Measurements from ENCODE around the gene KRT74. TPM values are rescaled to one million over a fixed set of nuclear protein-coding genes. Genes with fewer than 3 reads are reported as not detected.

KRT74 gene
- total and polyA plus RNA-seq, 9 donors, result 0.09 TPM; not detected in 8

- H3K4me1 ChIP-seq (ENCODE audit: control insufficient read depth, insufficient read depth, low read length), result peaks cover 54% of the 10 kb centered on the region
- WGBS (ENCODE audit: insufficient coverage), result 64% methylated on average over 2 of the region's 6 CpGs
- no peak overlapping the region for H3K4me3 ChIP-seq (ENCODE audit: low read length)
- no peak for DNase-seq
- no peaks in the 10 kb centered on the region for H3K36me3 ChIP-seq (ENCODE audit: control insufficient read depth, insufficient read depth, low read length)
- no peak overlapping the region for H3K27ac ChIP-seq (ENCODE audit: low read length)
- H3K9me3 ChIP-seq (replicated peaks; ENCODE audit: control insufficient read depth, low read depth, low read length), result no peaks in the 10 kb centered on the region
- no peaks in the 10 kb centered on the region for H3K27me3 ChIP-seq (ENCODE audit: control insufficient read depth, insufficient read depth, low read length)
Observed at GRCh38 chr12:52524241-52524897, 49.3 kb downstream of the KRT74 start.

- H3K36me3 ChIP-seq (ENCODE audit: control insufficient read depth, insufficient read depth, low read length), result no peaks in the 10 kb centered on the region
- no peak overlapping the region for H3K27ac ChIP-seq (ENCODE audit: low read length)
- no peak overlapping the region for H3K4me3 ChIP-seq (ENCODE audit: low read length)
- H3K9me3 ChIP-seq (replicated peaks; ENCODE audit: control insufficient read depth, low read depth, low read length), result no peaks in the 10 kb centered on the region
- H3K27me3 ChIP-seq (ENCODE audit: control insufficient read depth, insufficient read depth, low read length), result no peaks in the 10 kb centered on the region
- peaks cover 58% of the 10 kb centered on the region for H3K4me1 ChIP-seq (ENCODE audit: control insufficient read depth, insufficient read depth, low read length)
- 40% methylated on average over 2 of the region's 4 CpGs for WGBS (ENCODE audit: insufficient coverage)
- DNase-seq, result no peak
Observed at GRCh38 chr12:52523824-52524223, 49.8 kb downstream of the KRT74 start.

DNA sequence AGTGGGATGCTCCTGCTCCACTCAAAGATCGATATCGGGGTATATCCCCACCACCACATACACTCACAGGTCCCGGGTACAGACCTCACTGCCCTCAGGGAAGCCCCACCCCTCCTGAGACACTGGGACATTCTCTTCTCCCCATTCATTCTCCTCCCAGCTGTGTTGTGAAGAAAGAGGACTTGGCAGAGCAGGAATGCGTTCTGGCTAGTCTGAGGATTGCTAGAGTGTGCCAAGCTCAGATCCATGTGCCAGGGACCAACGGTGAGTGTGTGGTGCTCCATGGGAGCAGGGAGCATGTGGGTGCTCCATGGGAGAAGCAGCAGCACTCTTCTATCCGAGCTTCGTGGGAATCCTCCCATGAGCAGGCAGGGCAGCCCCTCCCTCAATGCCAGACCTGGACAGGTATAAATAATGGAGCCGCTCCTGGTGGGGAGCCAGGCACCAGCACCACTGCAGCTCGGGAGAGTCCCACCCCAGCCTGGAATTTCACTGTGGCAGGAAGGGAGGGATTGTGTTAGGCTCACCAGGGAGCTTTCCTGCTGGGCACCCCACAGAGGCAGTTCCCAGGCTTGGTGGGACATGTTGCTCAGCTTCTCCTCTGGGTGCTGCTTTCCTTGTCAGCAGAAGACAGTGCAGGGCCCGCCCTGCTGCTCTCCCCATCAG is 51.2 kb downstream of the KRT74 start:
- no peaks in the 10 kb centered on the region for H3K27me3 ChIP-seq (ENCODE audit: control insufficient read depth, insufficient read depth, low read length)
- H3K27ac ChIP-seq (ENCODE audit: low read length), result no peak overlapping the region
- no peaks in the 10 kb centered on the region for H3K9me3 ChIP-seq (replicated peaks; ENCODE audit: control insufficient read depth, low read depth, low read length)
- WGBS (ENCODE audit: insufficient coverage), result 69% methylated on average over 5 of the region's 10 CpGs
- H3K4me1 ChIP-seq (ENCODE audit: control insufficient read depth, insufficient read depth, low read length), result peaks cover 54% of the 10 kb centered on the region
- no peak for DNase-seq
- no peak overlapping the region for H3K4me3 ChIP-seq (ENCODE audit: low read length)
- no peaks in the 10 kb centered on the region for H3K36me3 ChIP-seq (ENCODE audit: control insufficient read depth, insufficient read depth, low read length)

DNA sequence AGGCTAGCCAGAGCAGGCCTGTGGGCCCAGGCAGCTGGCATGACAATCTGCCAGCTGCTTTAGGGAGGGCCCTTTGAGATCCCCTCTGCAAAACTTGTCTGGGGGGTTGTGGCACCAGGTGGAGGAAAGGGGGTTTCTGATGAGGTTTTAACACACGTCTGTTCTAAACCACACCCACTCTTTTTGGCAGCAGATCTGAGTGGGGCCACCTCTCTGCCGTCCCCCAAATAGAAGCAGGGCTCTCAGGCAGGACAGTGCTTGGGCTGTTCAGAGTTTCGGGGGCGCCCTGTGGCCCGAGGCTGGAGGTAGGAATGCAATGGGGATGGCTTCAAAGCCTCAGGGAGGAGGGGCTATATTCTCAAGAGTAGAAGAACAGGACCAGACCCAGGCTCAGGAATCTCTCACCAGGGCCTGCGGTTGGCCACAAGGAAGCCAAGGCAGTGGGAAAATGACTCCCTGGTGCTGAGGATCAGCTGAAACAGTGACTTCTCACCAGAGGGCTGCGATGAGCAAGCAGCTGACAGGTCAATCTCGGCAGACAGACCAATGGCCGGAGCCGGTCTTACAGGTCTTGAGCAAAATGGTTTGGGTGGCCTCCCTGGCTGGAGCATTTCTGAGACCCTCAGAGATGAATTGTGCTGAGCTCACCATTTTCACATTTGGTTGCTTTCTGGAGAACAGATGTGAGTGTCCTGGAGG is 51.9 kb downstream of the KRT74 start:
- peaks cover 54% of the 10 kb centered on the region for H3K4me1 ChIP-seq (ENCODE audit: control insufficient read depth, insufficient read depth, low read length)
- no peaks in the 10 kb centered on the region for H3K27me3 ChIP-seq (ENCODE audit: control insufficient read depth, insufficient read depth, low read length)
- no peak overlapping the region for H3K27ac ChIP-seq (ENCODE audit: low read length)
- 57% methylated on average over 8 of the region's 10 CpGs for WGBS (ENCODE audit: insufficient coverage)
- H3K9me3 ChIP-seq (replicated peaks; ENCODE audit: control insufficient read depth, low read depth, low read length), result no peaks in the 10 kb centered on the region
- H3K36me3 ChIP-seq (ENCODE audit: control insufficient read depth, insufficient read depth, low read length), result no peaks in the 10 kb centered on the region
- no peak for DNase-seq
- H3K4me3 ChIP-seq (ENCODE audit: low read length), result no peak overlapping the region

DNA sequence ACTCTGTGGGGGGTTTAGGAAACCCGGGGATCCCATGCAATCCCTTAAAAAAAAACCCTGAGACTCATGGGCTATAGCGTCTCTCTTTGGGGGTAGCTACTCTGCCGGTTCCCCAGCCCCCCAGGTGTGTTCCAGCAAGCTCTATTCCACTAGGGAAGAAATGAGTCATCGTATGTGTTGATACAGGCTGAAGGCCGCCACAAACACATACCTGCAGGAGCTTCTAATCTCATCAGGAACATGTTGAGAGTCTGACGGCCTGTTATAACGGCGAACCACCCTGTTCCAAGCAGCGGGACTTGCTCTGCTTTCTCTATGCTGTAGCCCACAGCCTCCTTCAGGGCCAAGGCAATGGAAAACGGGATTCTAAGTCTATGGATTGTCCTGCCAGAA is 52.5 kb downstream of the KRT74 start:
- Histone ChIP-seq H3K27me3 (ENCODE audit: control insufficient read depth, insufficient read depth, low read length) (no peaks in the 10 kb centered on the region), H3K9me3 (replicated peaks; ENCODE audit: control insufficient read depth, low read depth, low read length) (no peaks in the 10 kb centered on the region), H3K36me3 (ENCODE audit: control insufficient read depth, insufficient read depth, low read length) (no peaks in the 10 kb centered on the region), H3K4me1 (ENCODE audit: control insufficient read depth, insufficient read depth, low read length) (peaks cover 54% of the 10 kb centered on the region), H3K4me3 (ENCODE audit: low read length) (no peak overlapping the region), H3K27ac (ENCODE audit: low read length) (no peak overlapping the region)
- WGBS (ENCODE audit: insufficient coverage), result 60% methylated on average over 6 of the region's 10 CpGs
- no peak for DNase-seq

DNA sequence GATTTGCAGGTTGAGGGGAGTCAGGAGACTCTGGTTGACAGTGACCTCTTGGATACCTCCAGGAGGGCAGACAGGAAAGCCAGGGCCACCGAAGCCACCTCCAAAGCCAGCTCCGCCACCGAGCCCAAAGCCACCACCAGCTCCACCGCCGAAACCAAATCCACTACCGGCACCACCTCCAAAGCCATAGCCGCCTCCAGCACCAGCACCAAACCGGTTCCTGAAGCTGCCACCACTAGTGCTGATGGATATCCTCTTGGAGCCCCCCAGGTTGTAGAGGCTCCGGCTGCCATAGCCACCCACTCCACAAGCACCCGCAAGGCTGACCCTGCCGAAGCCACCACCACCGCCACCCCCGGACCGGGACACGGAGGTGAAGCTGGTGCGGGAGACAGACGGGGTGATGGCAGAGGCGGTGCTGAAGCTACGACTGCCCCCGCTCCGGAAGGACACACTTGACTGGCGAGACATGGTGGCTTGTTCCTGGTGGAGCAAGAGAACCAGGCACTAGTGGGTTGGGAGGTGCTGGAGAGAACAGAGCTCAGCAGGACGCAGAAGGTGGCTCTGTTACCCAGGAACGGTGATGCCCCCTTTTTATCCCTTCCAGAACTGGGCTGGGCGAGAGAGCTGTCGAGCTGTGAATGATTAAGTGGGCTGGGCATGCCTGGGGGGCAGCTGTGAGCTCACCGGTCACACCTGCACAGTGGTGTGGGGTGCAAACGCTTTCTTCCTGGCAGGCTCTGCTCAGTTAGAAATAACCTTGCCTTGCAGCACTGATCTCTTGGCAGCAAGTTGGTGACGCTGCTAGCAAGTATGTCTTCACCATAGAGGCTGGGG is 53.6 kb downstream of the KRT74 start, which contains the start of gene KRT5:
TSS of gene KRT5 (minus strand) at position 569 of the 837 bp plus-strand sequence. CDS start at position 471, 98 bp downstream.
- 91% methylated on average over 24 of the region's 29 CpGs for WGBS (ENCODE audit: insufficient coverage)
- Histone ChIP-seq H3K9me3 (replicated peaks; ENCODE audit: control insufficient read depth, low read depth, low read length) (no peaks in the 10 kb centered on the region), H3K36me3 (ENCODE audit: control insufficient read depth, insufficient read depth, low read length) (no peaks in the 10 kb centered on the region), H3K27me3 (ENCODE audit: control insufficient read depth, insufficient read depth, low read length) (no peaks in the 10 kb centered on the region), H3K4me3 (ENCODE audit: low read length) (no peak within 1 kb of the TSS), H3K4me1 (ENCODE audit: control insufficient read depth, insufficient read depth, low read length) (peaks cover 51% of the 10 kb centered on the region), H3K27ac (ENCODE audit: low read length) (no peak within 1 kb of the TSS)
- DNase-seq, result no peak

DNA sequence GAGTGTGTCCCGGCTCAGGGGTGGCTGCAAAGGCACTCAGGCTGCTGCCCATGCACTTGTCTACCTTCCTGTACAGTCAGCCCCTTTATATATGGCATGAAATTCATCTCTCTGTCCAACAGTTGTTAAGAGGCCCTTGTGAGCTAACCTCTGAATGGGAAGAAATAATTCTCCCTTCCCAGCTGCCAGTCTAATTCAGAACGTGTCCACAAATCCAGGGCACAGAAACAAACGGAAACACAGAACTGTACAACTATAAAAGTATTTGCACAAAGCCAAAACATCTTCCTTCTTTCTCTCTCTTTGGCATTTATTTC is 54.3 kb downstream of the KRT74 start:
- Histone ChIP-seq H3K4me1 (ENCODE audit: control insufficient read depth, insufficient read depth, low read length) (peaks cover 44% of the 10 kb centered on the region), H3K36me3 (ENCODE audit: control insufficient read depth, insufficient read depth, low read length) (no peaks in the 10 kb centered on the region), H3K27ac (ENCODE audit: low read length) (no peak overlapping the region), H3K4me3 (ENCODE audit: low read length) (no peak overlapping the region), H3K27me3 (ENCODE audit: control insufficient read depth, insufficient read depth, low read length) (no peaks in the 10 kb centered on the region), H3K9me3 (replicated peaks; ENCODE audit: control insufficient read depth, low read depth, low read length) (no peaks in the 10 kb centered on the region)
- 50% methylated on average over 1 of the region's 3 CpGs for WGBS (ENCODE audit: insufficient coverage)
- no peak for DNase-seq

DNA sequence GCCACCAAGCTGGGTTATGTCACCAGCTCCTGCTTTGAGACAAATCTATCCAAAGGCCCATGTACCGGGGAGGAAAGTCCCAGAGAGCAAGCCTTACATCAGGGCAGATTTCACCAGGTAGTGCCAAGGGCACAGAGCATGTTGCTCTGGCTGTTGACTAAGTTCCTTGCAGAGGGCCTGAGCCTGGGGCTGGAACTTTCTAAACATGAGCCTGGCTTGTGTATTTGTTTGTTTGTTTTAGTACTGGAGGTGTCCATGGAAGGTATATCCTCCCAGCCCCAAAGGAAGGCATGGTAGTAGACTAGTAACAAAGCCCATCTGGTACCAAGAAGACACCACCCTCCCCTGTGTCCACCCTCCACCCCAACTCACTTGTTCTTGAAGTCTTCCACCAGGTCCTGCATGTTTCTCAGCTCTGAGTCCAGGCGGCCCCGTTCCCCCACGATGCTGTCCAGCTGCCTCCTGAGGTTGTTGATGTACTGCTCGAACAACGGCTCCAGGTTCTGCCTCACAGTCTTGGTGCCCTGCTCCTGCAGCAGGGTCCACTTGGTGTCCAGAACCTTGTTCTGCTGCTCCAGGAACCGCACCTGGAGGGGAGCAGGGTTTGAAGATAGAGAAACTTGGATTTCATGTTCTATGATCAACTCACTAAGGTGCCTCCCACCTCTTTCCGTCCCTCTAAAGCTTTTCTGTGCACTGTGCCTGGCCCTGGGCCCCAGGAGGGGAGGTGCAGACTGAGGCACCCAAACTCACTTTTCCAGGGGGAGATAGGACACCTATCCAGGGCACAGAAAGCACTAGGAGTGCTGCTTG is 54.9 kb downstream of the KRT74 start:
- no peak overlapping the region for H3K27ac ChIP-seq (ENCODE audit: low read length)
- DNase-seq, result no peak
- 84% methylated on average over 6 of the region's 8 CpGs for WGBS (ENCODE audit: insufficient coverage)
- H3K27me3 ChIP-seq (ENCODE audit: control insufficient read depth, insufficient read depth, low read length), result no peaks in the 10 kb centered on the region
- H3K9me3 ChIP-seq (replicated peaks; ENCODE audit: control insufficient read depth, low read depth, low read length), result no peaks in the 10 kb centered on the region
- peaks cover 38% of the 10 kb centered on the region for H3K4me1 ChIP-seq (ENCODE audit: control insufficient read depth, insufficient read depth, low read length)
- no peak overlapping the region for H3K4me3 ChIP-seq (ENCODE audit: low read length)
- H3K36me3 ChIP-seq (ENCODE audit: control insufficient read depth, insufficient read depth, low read length), result no peaks in the 10 kb centered on the region

- no peak overlapping the region for H3K27ac ChIP-seq (ENCODE audit: low read length)
- 90% methylated on average over 2 of the region's 5 CpGs for WGBS (ENCODE audit: insufficient coverage)
- no peak overlapping the region for H3K4me3 ChIP-seq (ENCODE audit: low read length)
- peaks cover 36% of the 10 kb centered on the region for H3K4me1 ChIP-seq (ENCODE audit: control insufficient read depth, insufficient read depth, low read length)
- no peaks in the 10 kb centered on the region for H3K36me3 ChIP-seq (ENCODE audit: control insufficient read depth, insufficient read depth, low read length)
- H3K9me3 ChIP-seq (replicated peaks; ENCODE audit: control insufficient read depth, low read depth, low read length), result no peaks in the 10 kb centered on the region
- no peak for DNase-seq
- no peaks in the 10 kb centered on the region for H3K27me3 ChIP-seq (ENCODE audit: control insufficient read depth, insufficient read depth, low read length)
Observed at GRCh38 chr12:52517888-52518287, 55.8 kb downstream of the KRT74 start.
